ENCODE measurements around the gene TTC39C. TPM values are rescaled to one million over a fixed set of nuclear protein-coding genes. Genes with fewer than 3 reads are reported as not detected.

The TTC39C gene
- total RNA-seq, 1 donor = 54.4 TPM

GRCh38 chr18:24000613-24001490 lies 13.7 kb upstream of the TTC39C start:
- H3K4me3 ChIP-seq (ENCODE audit: low read depth, low read length) = no peak overlapping the region
- no peak for DNase-seq (ENCODE audit: low read depth)
- no peak for TF ChIP-seq CTCF (IDR thresholded peaks at IDR 0.05; ENCODE audit: insufficient read depth, low read depth, low read length)

- no peak for TF ChIP-seq CTCF (IDR thresholded peaks at IDR 0.05; ENCODE audit: insufficient read depth, low read depth, low read length)
Measured at GRCh38 chr18:24002479-24002878, 12.1 kb upstream of the TTC39C start.

GRCh38 chr18:24003288-24003687 lies 11.3 kb upstream of the TTC39C start:
- no peak for DNase-seq (ENCODE audit: low read depth)
- H3K4me3 ChIP-seq (ENCODE audit: low read depth, low read length) = no peak overlapping the region
- TF ChIP-seq CTCF (IDR thresholded peaks at IDR 0.05; ENCODE audit: insufficient read depth, low read depth, low read length) = no peak

More at GRCh38 chr18:24002479-24002878, 12.1 kb upstream of the TTC39C start:
- no peak for DNase-seq (ENCODE audit: low read depth)
- H3K4me3 ChIP-seq (ENCODE audit: low read depth, low read length) = no peak overlapping the region

GRCh38 chr18:24003903-24004640 lies 10.5 kb upstream of the TTC39C start:
- no peak overlapping the region for H3K4me3 ChIP-seq (ENCODE audit: low read depth, low read length)
- no peak for DNase-seq (ENCODE audit: low read depth)
- no peak for TF ChIP-seq CTCF (IDR thresholded peaks at IDR 0.05; ENCODE audit: insufficient read depth, low read depth, low read length)

- no peak for DNase-seq (ENCODE audit: low read depth)
- H3K4me3 ChIP-seq (ENCODE audit: low read depth, low read length) = no peak overlapping the region
- TF ChIP-seq CTCF (IDR thresholded peaks at IDR 0.05; ENCODE audit: insufficient read depth, low read depth, low read length) = no peak
Measured at GRCh38 chr18:24006712-24007313, 7.7 kb upstream of the TTC39C start.

- DNase-seq (ENCODE audit: low read depth) = no peak
- no peak for TF ChIP-seq CTCF (IDR thresholded peaks at IDR 0.05; ENCODE audit: insufficient read depth, low read depth, low read length)
- H3K4me3 ChIP-seq (ENCODE audit: low read depth, low read length) = no peak overlapping the region
Measured at GRCh38 chr18:24009246-24009645, 5.3 kb upstream of the TTC39C start.
